SK-N-MC (cell line): ENCODE results near the gene RAB10.

ENCODE experiments used
- EZH2 ChIP-seq: fragments of 200-600 bp; sonication (generic); IDR thresholded peaks from one replicate; pipeline ENCODE4 v1.6.1; 2017; ENCODE audit warnings: antibody characterized with exemption
- POLR2AphosphoS5 ChIP-seq: IDR thresholded peaks from 2 replicates; pipeline ENCODE4 v1.6.1; 2012; ENCODE audit warnings: mild to moderate bottlenecking, low read depth, low read length, borderline replicate concordance

- no peak for TF ChIP-seq EZH2
- no peak for TF ChIP-seq POLR2AphosphoS5
Measured at GRCh38 chr2:26164641-26165211, 130.8 kb downstream of the RAB10 start.
